DND-41 (cell line): ENCODE data around the gene CCNL1.
A peak's percentile ranks its signal among the peaks of the same experiment; 100 is the strongest.

Experiments used
- ATAC-seq: fragments of 200-7000 bp; cut with Tn5 transposase; 3 replicates; pipeline ENCODE4 v1.9.1; 2021; ENCODE audit warnings: low read depth; ENCODE audit not compliant: insufficient read depth
- DNase-seq: peaks from one replicate; pipeline ENCODE4 v3.0.0-alpha.2; 2020
- H2AFZ ChIP-seq: 2 replicates; pipeline ENCODE4 v1.6.0; 2012; ENCODE audit warnings: low read depth, low read length
- H3K27ac ChIP-seq: 2 replicates; pipeline ENCODE4 v1.5.1; 2012; ENCODE audit warnings: low read length, inconsistent platforms
- H3K27me3 ChIP-seq: fragments of 200-600 bp; sonication (generic); 2 replicates; pipeline ENCODE4 v1.6.0; 2012; ENCODE audit warnings: low read length, mild to moderate bottlenecking, inconsistent platforms; ENCODE audit not compliant: insufficient read depth, poor library complexity
- H3K36me3 ChIP-seq: 2 replicates; pipeline ENCODE4 v1.5.1; 2012; ENCODE audit warnings: low read length, inconsistent platforms; ENCODE audit not compliant: insufficient read depth
- H3K4me1 ChIP-seq: 2 replicates; pipeline ENCODE4 v1.5.1; 2012; ENCODE audit warnings: mild to moderate bottlenecking, low read length; ENCODE audit not compliant: insufficient read depth
- H3K4me2 ChIP-seq: 2 replicates; pipeline ENCODE4 v1.6.0; 2012; ENCODE audit warnings: mild to moderate bottlenecking, moderate library complexity, low read length, inconsistent platforms; ENCODE audit not compliant: insufficient read depth
- H3K4me3 ChIP-seq, 2 experiments: fragments of 200-600 bp in 1 of 2; shearing (Covaris generic) in 1 of 2; 2 replicates each; pipeline ENCODE4 v1.5.1; 2012 to 2016; ENCODE audit warnings: inconsistent platforms in 2 of 2, low read length in 2 of 2, mild to moderate bottlenecking in 2 of 2, low read depth in 1 of 2, moderate library complexity in 1 of 2
- H3K79me2 ChIP-seq: 2 replicates; pipeline ENCODE4 v1.6.0; 2012; ENCODE audit warnings: low read length, inconsistent platforms; ENCODE audit not compliant: insufficient read depth
- H3K9ac ChIP-seq: 2 replicates; pipeline ENCODE4 v1.6.0; 2012; ENCODE audit warnings: low read depth, mild to moderate bottlenecking, inconsistent platforms, low read length, moderate library complexity
- H3K9me3 ChIP-seq: 2 replicates; pipeline ENCODE4 v1.5.1; 2012; ENCODE audit warnings: low read length, moderate library complexity, mild to moderate bottlenecking, inconsistent platforms; ENCODE audit not compliant: insufficient read depth, severe bottlenecking
- H4K20me1 ChIP-seq: 2 replicates; pipeline ENCODE4 v1.6.0; 2012; ENCODE audit warnings: low read length; ENCODE audit not compliant: insufficient read depth
- CTCF ChIP-seq: IDR thresholded peaks from 2 replicates; pipeline ENCODE4 v1.5.1; 2012; ENCODE audit warnings: borderline replicate concordance, low read length, moderate library complexity, mild to moderate bottlenecking; ENCODE audit not compliant: poor library complexity, severe bottlenecking; ENCODE audit errors: extremely low read depth
- EZH2 ChIP-seq: IDR thresholded peaks from 3 replicates; pipeline ENCODE4 v1.6.1; 2012; ENCODE audit warnings: borderline replicate concordance, low read depth, mild to moderate bottlenecking, moderate library complexity, low read length, inconsistent platforms; ENCODE audit not compliant: severe bottlenecking

Gene CCNL1

GRCh38 chr3:157131861-157132260, 28.1 kb downstream of the CCNL1 start:
- H3K9ac ChIP-seq, result no peak overlapping the region
- no peak overlapping the region for H3K4me3 ChIP-seq
- H3K9me3 ChIP-seq, result no peaks in the 10 kb centered on the region
- no peaks in the 10 kb centered on the region for H3K79me2 ChIP-seq
- no peak for ATAC-seq
- H3K27me3 ChIP-seq, result no peaks in the 10 kb centered on the region
- H3K27ac ChIP-seq, result no peak overlapping the region
- no peaks in the 10 kb centered on the region for H4K20me1 ChIP-seq
- H3K4me1 ChIP-seq, result peaks cover 8% of the 10 kb centered on the region; the same call in 1 of the 2 replicates
- H3K4me2 ChIP-seq, result no peak overlapping the region
- no peak for DNase-seq
- TF ChIP-seq CTCF, result no peak
- no peak for TF ChIP-seq EZH2
- H3K36me3 ChIP-seq, result no peaks in the 10 kb centered on the region
- no peak overlapping the region for H2AFZ ChIP-seq

- Histone ChIP-seq H3K36me3 (no peaks in the 10 kb centered on the region), H3K27ac (no peak overlapping the region), H2AFZ (0 out of 2 replicates have a peak overlapping the region, but pooled peaks have one; percentile 30), H3K27me3 (no peaks in the 10 kb centered on the region), H3K79me2 (no peaks in the 10 kb centered on the region), H3K4me3 (no peak overlapping the region), H3K4me1 (peaks cover 8% of the 10 kb centered on the region; the same call in 1 of the 2 replicates), H4K20me1 (no peaks in the 10 kb centered on the region), H3K4me2 (no peak overlapping the region), H3K9ac (no peak overlapping the region), H3K9me3 (no peaks in the 10 kb centered on the region)
- DNase-seq (peak; percentile 58), ATAC-seq (peak; percentile 74)
- peak; percentile 66 for TF ChIP-seq CTCF
- TF ChIP-seq EZH2, result no peak
Measured at GRCh38 chr3:157130467-157131251, 29.3 kb downstream of the CCNL1 start.

- DNase-seq (no peak), ATAC-seq (0 out of 3 replicates have a peak, but pooled peaks have one; percentile 4)
- H3K79me2 ChIP-seq, result no peaks in the 10 kb centered on the region
- no peak overlapping the region for H3K9ac ChIP-seq
- peaks cover 8% of the 10 kb centered on the region; the same call in 1 of the 2 replicates for H3K4me1 ChIP-seq
- no peaks in the 10 kb centered on the region for H3K9me3 ChIP-seq
- H3K4me2 ChIP-seq, result no peak overlapping the region
- TF ChIP-seq CTCF, result no peak
- TF ChIP-seq EZH2, result no peak
- no peaks in the 10 kb centered on the region for H3K27me3 ChIP-seq
- H3K36me3 ChIP-seq, result no peaks in the 10 kb centered on the region
- H2AFZ ChIP-seq, result peak overlapping the region; percentile 7; the same call in 1 of the 2 replicates
- no peaks in the 10 kb centered on the region for H4K20me1 ChIP-seq
- H3K27ac ChIP-seq, result no peak overlapping the region
- no peak overlapping the region for H3K4me3 ChIP-seq
Measured at GRCh38 chr3:157129803-157130466, 30.0 kb downstream of the CCNL1 start.
